ENCODE data around the gene LINGO4. TPM values are rescaled to one million over a fixed set of nuclear protein-coding genes. Genes with fewer than 3 reads are reported as not detected.

Gene LINGO4
- total RNA-seq, 6 experiments from 2014 or later: 0.12 to 0.37 (median 0.18) TPM

GRCh38 chr1:151790940-151791651 is 14.1 kb downstream of the LINGO4 start:
- under 1% methylated on average over 28 of the region's 52 CpGs for WGBS (ENCODE audit: insufficient coverage, low coverage, low lambda C conversion rate, missing lambda C conversion rate)
- peak in 3 of 4 donors; percentile 1 to 28 (median 26) for ATAC-seq
- H3K27me3 ChIP-seq: no peaks in the 10 kb centered on the region
- peak in 1 of 3 donors; percentile 28 for DNase-seq
- no peaks in the 10 kb centered on the region for H3K36me3 ChIP-seq
- TF ChIP-seq POLR2A (IDR thresholded peaks at IDR 0.05) (no peak), CTCF (IDR thresholded peaks at IDR 0.05) (no peak)
- H3K4me1 ChIP-seq: peaks cover 0 to 11% (median 0%) of the 10 kb centered on the region in 4 donors
- H3K4me3 ChIP-seq: peak overlapping the region; percentile 55 to 70 (median 55)
- intact Hi-C loops (cut with DNase I): no loop called here
- H3K27ac ChIP-seq: no peak overlapping the region
- H3K9me3 ChIP-seq: no peaks in the 10 kb centered on the region

- intact Hi-C loops (cut with DNase I): no loop called here
- peak in 3 of 4 donors; percentile 16 to 23 (median 20) for TF ChIP-seq CTCF (IDR thresholded peaks at IDR 0.05)
- peak; percentile 79 for TF ChIP-seq POLR2A (IDR thresholded peaks at IDR 0.05)
- DNase-seq (peak; percentile 98 to 99 (median 99)), ATAC-seq (peak; percentile 97 to 100 (median 98))
- Histone ChIP-seq H3K27me3 (no peaks in the 10 kb centered on the region), H3K9me3 (no peaks in the 10 kb centered on the region), H3K27ac (peak within 1 kb of the TSS in 1 of 3 donors; percentile 3), H3K36me3 (no peaks in the 10 kb centered on the region), H3K4me1 (peaks cover 0 to 11% (median 0%) of the 10 kb centered on the region in 4 donors), H3K4me3 (peak within 1 kb of the TSS; percentile 55 to 70 (median 65))
- WGBS (ENCODE audit: insufficient coverage, low coverage, low lambda C conversion rate, missing lambda C conversion rate): 0% methylated on average over 33 of the region's 58 CpGs
These were observed 14.9 kb downstream of the LINGO4 start, which contains the start of gene TDRKH for GRCh38 chr1:151790071-151790939. Gene TDRKH, minus strand, starts transcription at chr1:151790500. Its CDS starts 7,478 bp downstream, at chr1:151783022.

- Histone ChIP-seq H3K4me1 (peaks cover 0 to 11% (median 0%) of the 10 kb centered on the region in 4 donors), H3K27ac (no peak overlapping the region), H3K27me3 (no peaks in the 10 kb centered on the region), H3K4me3 (no peak overlapping the region), H3K9me3 (no peaks in the 10 kb centered on the region), H3K36me3 (no peaks in the 10 kb centered on the region)
- WGBS (ENCODE audit: insufficient coverage, low coverage, low lambda C conversion rate, missing lambda C conversion rate): 88% methylated on average over 3 of the region's 3 CpGs
- no peak for TF ChIP-seq CTCF (IDR thresholded peaks at IDR 0.05)
- no peak for TF ChIP-seq POLR2A (IDR thresholded peaks at IDR 0.05)
- ATAC-seq: no peak
- intact Hi-C loops (cut with DNase I): no loop called here
- DNase-seq: no peak
These were observed 17.5 kb downstream of the LINGO4 start for GRCh38 chr1:151787689-151788088.

- WGBS (ENCODE audit: insufficient coverage, low coverage, low lambda C conversion rate, missing lambda C conversion rate): 67% methylated on average over 2 of the region's 2 CpGs
- no peak for TF ChIP-seq CTCF (IDR thresholded peaks at IDR 0.05)
- TF ChIP-seq POLR2A (IDR thresholded peaks at IDR 0.05): no peak
- Histone ChIP-seq H3K4me3 (no peak overlapping the region), H3K27ac (no peak overlapping the region), H3K9me3 (no peaks in the 10 kb centered on the region), H3K4me1 (no peaks in the 10 kb centered on the region), H3K27me3 (no peaks in the 10 kb centered on the region), H3K36me3 (peaks cover 0 to 5% (median 0%) of the 10 kb centered on the region in 4 donors)
- intact Hi-C loops (cut with DNase I): no loop called here
- DNase-seq: no peak
- ATAC-seq: peak in 3 of 4 donors; percentile 20 to 46 (median 24)
These were observed 21.4 kb downstream of the LINGO4 start for GRCh38 chr1:151783796-151784195.
